SU-DHL-6 (cell line): ENCODE measurements around the gene ZFP3.
"Not testable (repeated sequence)": the region's sequence is repeated elsewhere in the genome, so short reads cannot be mapped to it uniquely, and the experiment has no call there.

Experiments used
- CTCF ChIP-seq: fragments of 200-600 bp; sonication (generic); IDR thresholded peaks from one replicate; pipeline ENCODE4 v1.5.1; 2017; ENCODE audit warnings: antibody characterized with exemption, mild to moderate bottlenecking, low read length, moderate library complexity; ENCODE audit not compliant: insufficient read depth, poor library complexity, severe bottlenecking
- EZH2phosphoT487 ChIP-seq: fragments of 200-600 bp; sonication (generic), shearing (Covaris generic); conservative IDR thresholded peaks from 2 replicates; pipeline ENCODE4 v1.6.1; 2018; ENCODE audit warnings: mild to moderate bottlenecking, antibody characterized with exemption, low read length, moderate library complexity, mixed read lengths

- not testable (repeated sequence) for TF ChIP-seq CTCF, EZH2phosphoT487
These were observed 50.1 kb downstream of the ZFP3 start for GRCh38 chr17:5128387-5128786.
